NT2/D1 (cell line): Measurements from ENCODE around the gene TBC1D16.
A peak's percentile ranks its signal among the peaks of the same experiment; 100 is the strongest.
"Not testable (repeated sequence)": the region's sequence is repeated elsewhere in the genome, so short reads cannot be mapped to it uniquely, and the experiment has no call there.

Source experiments
- DNase-seq: peaks from one replicate; pipeline ENCODE4 v3.0.0-alpha.2; 2011; ENCODE audit warnings: low read depth, low spot score
- H3K27me3 ChIP-seq: 2 replicates; pipeline ENCODE4 v1.6.0; 2011; ENCODE audit warnings: mild to moderate bottlenecking; ENCODE audit not compliant: insufficient read length, insufficient read depth
- H3K36me3 ChIP-seq: 2 replicates; pipeline ENCODE4 v1.6.1; 2011; ENCODE audit warnings: mild to moderate bottlenecking, low read length, mixed read lengths; ENCODE audit not compliant: insufficient read depth, insufficient read length
- H3K4me1 ChIP-seq: 2 replicates; pipeline ENCODE4 v1.5.1; 2011; ENCODE audit not compliant: insufficient read depth, insufficient read length
- H3K4me3 ChIP-seq: 2 replicates; pipeline ENCODE4 v1.5.1; 2011; ENCODE audit warnings: low read depth; ENCODE audit not compliant: insufficient read length
- H3K9ac ChIP-seq: 2 replicates; pipeline ENCODE4 v1.6.0; 2011; ENCODE audit warnings: low read depth; ENCODE audit not compliant: insufficient read length
- H3K9me3 ChIP-seq: 2 replicates; pipeline ENCODE4 v1.5.1; 2011; ENCODE audit warnings: mild to moderate bottlenecking, low read length; ENCODE audit not compliant: insufficient read depth
- SUZ12 ChIP-seq: IDR thresholded peaks from 2 replicates; pipeline ENCODE4 v1.6.1; 2011; ENCODE audit not compliant: insufficient read length, insufficient read depth; ENCODE audit errors: extremely low read depth
- YY1 ChIP-seq: IDR thresholded peaks from 2 replicates; pipeline ENCODE4 v1.6.1; 2011; ENCODE audit not compliant: insufficient read length, insufficient read depth
- ZNF274 ChIP-seq: IDR thresholded peaks from 2 replicates; pipeline ENCODE4 v1.6.1; 2011; ENCODE audit warnings: mild to moderate bottlenecking, low read depth, low read length

TBC1D16 gene

DNA sequence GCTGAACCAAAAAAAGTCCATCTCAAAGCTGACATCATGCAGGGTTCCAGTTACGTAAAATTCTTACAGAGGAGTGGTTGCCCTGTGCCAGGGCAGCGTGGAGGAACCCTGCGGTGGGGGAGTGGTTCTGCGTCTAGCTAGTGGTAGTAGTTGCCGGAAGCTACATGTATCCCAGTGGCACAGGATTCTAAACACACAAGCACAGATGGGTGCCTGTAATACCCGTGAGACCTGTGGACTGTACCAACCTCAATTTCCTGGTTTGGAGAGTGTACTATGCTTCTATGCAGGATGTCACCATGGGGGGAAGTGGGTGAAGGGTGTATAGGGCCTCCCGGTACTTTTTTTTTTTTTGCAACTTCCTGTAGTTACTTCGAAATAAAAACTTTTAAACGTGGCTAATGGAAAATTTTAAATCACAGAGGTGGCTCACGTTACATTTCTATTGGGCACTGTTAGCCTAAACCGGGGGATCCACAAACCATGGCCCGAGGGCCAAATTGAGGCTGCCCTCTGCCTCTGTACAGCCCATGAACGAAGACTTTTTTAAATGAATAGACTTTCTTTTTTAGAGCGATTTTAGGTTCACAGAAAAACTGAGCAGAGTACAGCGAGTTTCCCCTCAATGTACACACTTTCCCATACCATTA is 38.5 kb downstream of the TBC1D16 start:
- no peak for TF ChIP-seq SUZ12
- no peak for TF ChIP-seq ZNF274
- TF ChIP-seq YY1, result no peak
- peaks cover 14% of the 10 kb centered on the region for H3K36me3 ChIP-seq
- no peaks in the 10 kb centered on the region for H3K9me3 ChIP-seq
- DNase-seq, result no peak
- H3K27me3 ChIP-seq, result no peaks in the 10 kb centered on the region
- H3K4me1 ChIP-seq, result peaks cover 16% of the 10 kb centered on the region
- H3K9ac ChIP-seq, result no peak overlapping the region
- no peak overlapping the region for H3K4me3 ChIP-seq

DNA sequence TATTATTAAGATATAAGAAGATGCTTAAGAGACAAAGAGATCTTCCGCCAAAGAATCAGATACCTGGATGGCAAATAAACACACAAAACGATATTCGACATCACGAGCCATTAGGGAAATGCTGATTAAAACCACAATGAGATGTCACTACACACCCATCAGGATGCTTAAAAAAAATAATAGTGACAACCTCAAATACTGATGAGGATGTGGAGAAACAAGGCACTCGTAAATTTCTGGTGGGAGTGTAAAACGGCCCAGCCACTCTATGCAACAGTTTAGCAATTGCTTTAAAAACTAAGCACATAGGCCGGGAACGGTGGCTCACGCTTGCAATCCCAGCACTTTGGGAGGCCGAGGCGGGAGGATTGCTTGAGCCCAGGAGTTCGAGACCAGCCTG is 39.4 kb downstream of the TBC1D16 start:
- Histone ChIP-seq H3K36me3 (peaks cover 10% of the 10 kb centered on the region), H3K27me3 (no peaks in the 10 kb centered on the region), H3K9me3 (no peaks in the 10 kb centered on the region), H3K4me1 (peaks cover 22% of the 10 kb centered on the region), H3K4me3 (no peak overlapping the region), H3K9ac (no peak overlapping the region)
- DNase-seq, result no peak
- no peak for TF ChIP-seq SUZ12

DNA sequence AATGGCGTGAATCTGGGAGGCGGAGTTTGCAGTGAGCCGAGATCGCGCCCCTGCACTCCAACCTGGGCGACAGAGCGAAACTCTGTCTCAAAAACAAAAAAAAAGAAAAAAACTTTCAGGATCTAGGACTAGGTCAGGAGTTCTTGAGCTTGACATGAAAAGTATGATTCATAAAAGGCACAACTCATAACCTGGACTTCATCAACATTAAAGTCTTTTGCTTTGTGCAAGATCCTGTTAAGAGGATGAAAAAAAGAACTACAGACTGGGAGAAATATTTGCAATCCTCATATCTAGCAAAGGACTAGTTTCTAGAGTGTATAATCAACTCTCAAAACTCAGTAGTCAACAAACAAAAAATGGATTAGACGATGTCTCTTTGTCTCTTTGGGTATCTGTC is 40.0 kb downstream of the TBC1D16 start:
- TF ChIP-seq SUZ12 (no peak), YY1 (no peak), ZNF274 (no peak)
- DNase-seq, result no peak
- Histone ChIP-seq H3K36me3 (peaks cover 9% of the 10 kb centered on the region), H3K4me3 (no peak overlapping the region), H3K9ac (no peak overlapping the region), H3K4me1 (peaks cover 28% of the 10 kb centered on the region), H3K9me3 (no peaks in the 10 kb centered on the region), H3K27me3 (no peaks in the 10 kb centered on the region)

DNA sequence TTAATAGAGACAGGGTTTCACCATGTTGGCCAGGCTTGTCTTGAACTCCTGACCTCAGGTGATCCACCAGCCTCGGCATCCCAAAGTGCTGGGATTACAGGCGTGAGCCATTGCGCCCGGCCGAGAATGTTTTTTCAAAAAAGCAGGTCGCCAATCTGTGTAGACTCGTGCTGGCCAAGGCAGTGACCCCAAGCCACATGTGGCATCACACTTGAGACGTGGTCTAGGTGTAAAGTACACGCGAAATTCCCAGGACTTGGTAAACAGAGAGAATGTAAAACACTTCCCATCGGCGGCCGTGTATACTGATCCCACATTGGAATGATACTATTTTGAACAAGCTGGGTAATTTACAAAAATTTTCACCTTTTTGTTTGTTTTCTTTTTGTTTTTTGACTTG is 41.1 kb downstream of the TBC1D16 start:
- Histone ChIP-seq H3K9me3 (no peaks in the 10 kb centered on the region), H3K4me3 (no peak overlapping the region), H3K4me1 (peaks cover 28% of the 10 kb centered on the region), H3K27me3 (no peaks in the 10 kb centered on the region), H3K9ac (no peak overlapping the region), H3K36me3 (peaks cover 8% of the 10 kb centered on the region)
- no peak for TF ChIP-seq SUZ12
- no peak for TF ChIP-seq YY1
- TF ChIP-seq ZNF274, result no peak
- DNase-seq, result no peak

DNA sequence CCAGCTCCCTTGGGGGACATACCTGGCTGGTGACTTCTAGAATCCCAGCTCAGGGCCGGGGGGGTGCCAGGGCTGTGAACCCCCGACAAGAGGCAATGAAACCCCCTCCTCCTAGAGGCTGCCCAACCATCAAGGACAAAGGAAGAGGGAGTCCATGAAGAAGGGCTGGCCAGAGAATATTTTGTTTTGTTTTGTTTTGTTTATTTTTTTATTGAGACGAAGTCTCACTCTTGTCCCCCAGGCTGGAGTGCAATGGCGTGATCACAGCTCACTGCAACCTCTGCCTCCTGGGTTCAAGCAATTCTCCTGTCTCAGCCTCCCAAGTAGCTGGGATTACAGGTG is 41.5 kb downstream of the TBC1D16 start:
- not testable (repeated sequence) for H3K4me3 ChIP-seq, H3K27me3 ChIP-seq, DNase-seq, H3K9me3 ChIP-seq, H3K36me3 ChIP-seq
- peak overlapping the region; percentile 9 for H3K9ac ChIP-seq
- H3K4me1 ChIP-seq, result peaks cover 28% of the 10 kb centered on the region

DNA sequence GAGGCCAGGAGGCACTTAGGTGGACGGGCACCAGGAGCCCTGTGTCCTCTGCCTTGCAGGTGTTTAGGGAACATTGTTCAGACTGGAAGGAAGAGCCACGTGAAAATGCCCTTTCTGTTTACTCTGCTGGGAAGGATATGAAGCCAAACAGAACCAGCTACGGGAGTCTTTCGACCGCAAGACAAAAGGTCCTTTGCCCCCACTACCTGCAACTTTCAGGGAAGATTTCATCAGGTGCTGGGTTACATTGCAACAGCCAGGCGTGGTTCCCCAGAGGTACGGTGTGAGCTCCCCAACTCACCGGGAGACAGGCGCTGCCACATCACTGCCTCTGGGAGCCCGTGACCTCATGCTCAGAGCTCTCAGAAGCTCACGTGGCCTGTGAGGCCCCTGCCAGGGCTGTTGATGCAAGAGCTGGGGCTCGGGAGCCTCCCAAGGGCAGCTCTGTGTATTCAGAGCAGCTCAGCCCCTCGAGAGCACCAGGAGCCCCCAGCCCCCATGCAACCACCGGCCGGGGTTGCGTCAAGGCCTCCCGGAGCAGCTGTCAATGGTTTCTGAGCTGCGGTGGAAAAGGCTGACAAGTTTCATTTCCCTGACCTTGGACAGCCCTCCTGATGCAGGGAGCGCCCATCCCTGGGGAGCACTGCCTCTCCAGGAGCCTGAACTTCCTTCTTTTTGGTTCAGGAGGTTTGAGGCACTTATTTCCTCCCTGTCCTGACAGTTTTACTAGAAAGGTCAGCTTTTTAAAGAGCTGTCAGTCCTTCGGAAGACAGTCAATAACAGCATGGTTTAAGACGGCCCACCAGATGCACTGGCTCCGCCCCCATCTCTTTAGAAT is 42.1 kb downstream of the TBC1D16 start:
- peak overlapping the region; percentile 47 for H3K9ac ChIP-seq
- H3K4me3 ChIP-seq, result no peak overlapping the region
- H3K36me3 ChIP-seq, result peaks cover 8% of the 10 kb centered on the region
- H3K4me1 ChIP-seq, result peaks cover 28% of the 10 kb centered on the region
- H3K9me3 ChIP-seq, result no peaks in the 10 kb centered on the region
- H3K27me3 ChIP-seq, result no peaks in the 10 kb centered on the region
- TF ChIP-seq SUZ12 (no peak), ZNF274 (no peak), YY1 (no peak)
- no peak for DNase-seq

DNA sequence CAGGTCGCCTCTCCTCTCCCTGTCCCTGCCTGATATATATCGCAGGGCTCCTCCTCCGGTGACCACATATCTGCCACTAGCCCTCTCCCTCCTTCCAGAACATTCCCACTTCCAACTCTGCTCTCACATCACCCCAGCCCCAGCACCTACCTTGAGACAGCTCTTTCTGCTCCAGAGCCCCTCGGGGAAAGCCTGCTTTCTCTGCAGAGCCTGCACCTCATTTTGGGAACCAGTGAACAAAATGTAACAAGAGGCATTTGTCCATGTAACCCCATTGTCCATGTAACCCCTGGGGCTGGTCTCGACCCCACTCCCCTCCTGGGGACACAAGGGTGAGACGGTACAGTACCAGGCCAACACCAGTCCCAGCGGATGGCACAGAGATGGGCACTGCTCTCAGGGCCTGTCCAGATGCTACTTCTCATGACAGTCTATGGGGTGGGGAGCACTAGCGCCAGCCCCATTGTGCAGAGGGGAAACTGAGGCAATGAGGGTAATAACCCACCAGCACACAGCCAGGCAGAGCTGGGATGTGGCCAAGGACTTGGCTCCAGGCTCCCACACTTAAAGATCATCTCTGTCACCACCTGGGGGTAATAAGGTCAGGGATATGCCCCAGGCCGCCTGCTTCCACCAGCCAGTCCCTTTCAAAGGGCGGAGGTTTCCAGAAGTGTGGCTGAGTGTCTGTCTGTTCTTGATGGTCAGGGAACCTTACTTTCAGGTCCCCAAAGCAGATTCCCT is 42.9 kb downstream of the TBC1D16 start:
- H3K9me3 ChIP-seq, result no peaks in the 10 kb centered on the region
- no peaks in the 10 kb centered on the region for H3K27me3 ChIP-seq
- no peak for DNase-seq
- H3K4me3 ChIP-seq, result no peak overlapping the region
- H3K9ac ChIP-seq, result peak overlapping the region; percentile 47
- peaks cover 8% of the 10 kb centered on the region for H3K36me3 ChIP-seq
- H3K4me1 ChIP-seq, result peaks cover 34% of the 10 kb centered on the region
- no peak for TF ChIP-seq SUZ12
- no peak for TF ChIP-seq ZNF274
- no peak for TF ChIP-seq YY1
